HEK293 (cell line): ENCODE data around the gene FRYL.

Experiments
- CTCF ChIA-PET: fragments of 350-600 bp; formaldehyde crosslinking; extraction: SDS; loops from one replicate; lab custom pipeline; 2021; ENCODE audit warnings: antibody characterized with exemption; lab: Yijun Ruan, JAX
- POLR2A ChIA-PET: fragments of 300-600 bp; formaldehyde crosslinking; extraction: SDS; loops from one replicate; lab custom pipeline; 2020; ENCODE audit warnings: antibody characterized with exemption, inconsistent platforms; lab: Yijun Ruan, JAX
- H3K27ac ChIP-seq: fragments of 200-500 bp; sonication (Bioruptor generic); 2 replicates; pipeline ENCODE4 v1.5.1; 2014; ENCODE audit warnings: low read depth, low read length, control low read depth, inconsistent platforms; ENCODE audit errors: extremely low read depth
- H3K36me3 ChIP-seq, 2 experiments: fragments of 200-500 bp in 1 of 2; sonication (Bioruptor generic) in 1 of 2; 1 replicate in 1 of 2; 2 replicates in 1 of 2; pipeline ENCODE4 v1.5.1; 2014 to 2017; ENCODE audit warnings: inconsistent platforms in 2 of 2, low read length in 2 of 2; ENCODE audit not compliant: control insufficient read depth in 2 of 2, insufficient read depth in 1 of 2
- H3K4me1 ChIP-seq: fragments of 200-500 bp; sonication (Bioruptor generic); 2 replicates; pipeline ENCODE4 v1.5.1; 2014; ENCODE audit warnings: mild to moderate bottlenecking, low read length, inconsistent platforms; ENCODE audit not compliant: control insufficient read depth, insufficient read depth
- H3K4me3 ChIP-seq: 2 replicates; pipeline ENCODE4 v1.5.1; 2011; ENCODE audit warnings: low read depth, mild to moderate bottlenecking, control low read depth, low read length, moderate library complexity
- H3K9me3 ChIP-seq: fragments of 200-500 bp; sonication (Bioruptor generic); 2 replicates; pipeline ENCODE4 v1.5.1; 2014; ENCODE audit warnings: low read depth, low read length, inconsistent platforms; ENCODE audit not compliant: control insufficient read depth, insufficient read depth
- GFI1B ChIP-seq: fragments of 450-650 bp; formaldehyde crosslinking; IDR thresholded peaks from 2 replicates; pipeline ENCODE4 v1.5.1; 2016; ENCODE audit warnings: missing biosample characterization, missing genetic modification characterization
- GLI4 ChIP-seq: fragments of 450-650 bp; formaldehyde crosslinking; IDR thresholded peaks from 2 replicates; pipeline ENCODE4 v1.5.1; 2016; ENCODE audit warnings: missing biosample characterization, missing genetic modification characterization
- OSR2 ChIP-seq: fragments of 450-650 bp; formaldehyde crosslinking; IDR thresholded peaks from 2 replicates; pipeline ENCODE4 v1.5.1; 2016; ENCODE audit warnings: missing biosample characterization, missing genetic modification characterization
- TRIM28 ChIP-seq: IDR thresholded peaks from 2 replicates; pipeline ENCODE4 v1.6.1; 2011; ENCODE audit warnings: low read length, control low read depth, borderline replicate concordance
- WT1 ChIP-seq: fragments of 450-650 bp; formaldehyde crosslinking; IDR thresholded peaks from 2 replicates; pipeline ENCODE4 v1.5.1; 2016; ENCODE audit warnings: missing biosample characterization, missing genetic modification characterization
- ZNF133 ChIP-seq: fragments of 450-650 bp; formaldehyde crosslinking; IDR thresholded peaks from 2 replicates; pipeline ENCODE4 v1.5.1; 2016; ENCODE audit warnings: missing biosample characterization, missing genetic modification characterization
- ZNF138 ChIP-seq: fragments of 450-650 bp; formaldehyde crosslinking; IDR thresholded peaks from 2 replicates; pipeline ENCODE4 v1.5.1; 2016; ENCODE audit warnings: missing biosample characterization, missing genetic modification characterization, borderline replicate concordance
- ZNF239 ChIP-seq: fragments of 450-650 bp; formaldehyde crosslinking; IDR thresholded peaks from 2 replicates; pipeline ENCODE4 v1.5.1; 2016; ENCODE audit warnings: missing biosample characterization, missing genetic modification characterization
- ZNF433 ChIP-seq: fragments of 450-650 bp; formaldehyde crosslinking; IDR thresholded peaks from 2 replicates; pipeline ENCODE4 v1.5.1; 2016; ENCODE audit warnings: missing biosample characterization, missing genetic modification characterization, low read depth
- ZNF544 ChIP-seq: fragments of 450-650 bp; formaldehyde crosslinking; IDR thresholded peaks from 2 replicates; pipeline ENCODE4 v1.5.0; 2017; ENCODE audit warnings: missing biosample characterization, missing genetic modification characterization
- ZNF548 ChIP-seq: fragments of 450-650 bp; formaldehyde crosslinking; IDR thresholded peaks from 2 replicates; pipeline ENCODE4 v1.5.1; 2016; ENCODE audit warnings: missing biosample characterization, missing genetic modification characterization
- ZNF571 ChIP-seq: fragments of 450-650 bp; formaldehyde crosslinking; IDR thresholded peaks from 2 replicates; pipeline ENCODE4 v1.5.0; 2017; ENCODE audit warnings: missing biosample characterization, missing genetic modification characterization
- ZNF777 ChIP-seq: fragments of 450-650 bp; formaldehyde crosslinking; IDR thresholded peaks from 2 replicates; pipeline ENCODE4 v1.5.1; 2017; ENCODE audit warnings: missing biosample characterization, missing genetic modification characterization, borderline replicate concordance
- TF ChIP-seq, protein P1 (sequence below): fragments of 450-650 bp; formaldehyde crosslinking; IDR thresholded peaks from 2 replicates; pipeline ENCODE4 v1.5.1; 2016; ENCODE audit warnings: missing biosample characterization, missing genetic modification characterization
- TF ChIP-seq, protein P2 (sequence below): fragments of 450-650 bp; formaldehyde crosslinking; IDR thresholded peaks from 2 replicates; pipeline ENCODE4 v1.5.1; 2016; ENCODE audit warnings: missing biosample characterization, missing genetic modification characterization
- TF ChIP-seq, protein P3 (sequence below): fragments of 450-650 bp; formaldehyde crosslinking; IDR thresholded peaks from 2 replicates; pipeline ENCODE4 v1.5.1; 2016; ENCODE audit warnings: missing biosample characterization, missing genetic modification characterization
- TF ChIP-seq, protein P4 (sequence below): fragments of 450-650 bp; formaldehyde crosslinking; IDR thresholded peaks from 2 replicates; pipeline ENCODE4 v1.5.1; 2016; ENCODE audit warnings: missing biosample characterization, missing genetic modification characterization, low read depth
- TF ChIP-seq, protein P5 (sequence below): sonication (generic); formaldehyde crosslinking; IDR thresholded peaks from 2 replicates; pipeline ENCODE4 v1.8.1; 2022; ENCODE audit warnings: mild to moderate bottlenecking, moderate library complexity, missing genetic modification reagents

Gene FRYL

DNA sequence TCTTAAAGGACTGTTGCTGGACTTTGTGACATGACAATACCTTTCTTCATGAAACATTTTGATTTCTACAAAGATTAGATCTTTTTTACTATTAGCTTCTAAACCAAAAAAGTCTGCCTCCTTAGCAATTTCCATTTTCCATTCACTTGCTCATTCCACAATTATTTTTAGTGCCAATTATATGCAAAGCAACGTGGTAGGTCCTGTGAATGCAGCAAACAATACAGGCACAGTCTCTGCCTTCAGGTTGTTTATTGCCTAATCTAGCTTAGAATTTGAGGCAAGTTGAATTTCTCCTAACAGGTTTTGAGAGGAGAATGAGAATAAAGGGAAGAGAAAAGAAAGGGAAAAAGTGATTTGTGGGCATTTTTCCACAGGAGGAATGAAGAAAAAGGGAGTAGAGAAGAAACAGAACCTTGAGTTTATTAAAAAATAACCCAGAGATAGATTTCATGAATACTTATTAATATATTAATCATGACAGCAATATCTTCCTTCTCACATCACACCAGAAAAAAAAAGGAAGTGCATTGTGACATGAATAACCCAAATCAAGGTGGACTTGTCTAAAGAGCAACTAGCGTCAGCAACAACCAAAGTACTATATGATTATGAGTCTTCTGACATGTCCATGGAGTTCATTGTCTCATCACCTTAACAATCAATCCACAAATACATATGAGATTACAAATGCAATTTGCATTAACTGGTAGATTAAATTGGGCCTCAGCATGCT, 16.3 kb upstream of the FRYL start:
- POLR2A ChIA-PET = no interaction called here
- H3K4me3 ChIP-seq = no peak overlapping the region
- TF ChIP-seq ZNF433 (tag by site-specific recombination) = no peak
- TF ChIP-seq ZNF133 (tag by site-specific recombination) = no peak
- TF ChIP-seq, protein P1, sequence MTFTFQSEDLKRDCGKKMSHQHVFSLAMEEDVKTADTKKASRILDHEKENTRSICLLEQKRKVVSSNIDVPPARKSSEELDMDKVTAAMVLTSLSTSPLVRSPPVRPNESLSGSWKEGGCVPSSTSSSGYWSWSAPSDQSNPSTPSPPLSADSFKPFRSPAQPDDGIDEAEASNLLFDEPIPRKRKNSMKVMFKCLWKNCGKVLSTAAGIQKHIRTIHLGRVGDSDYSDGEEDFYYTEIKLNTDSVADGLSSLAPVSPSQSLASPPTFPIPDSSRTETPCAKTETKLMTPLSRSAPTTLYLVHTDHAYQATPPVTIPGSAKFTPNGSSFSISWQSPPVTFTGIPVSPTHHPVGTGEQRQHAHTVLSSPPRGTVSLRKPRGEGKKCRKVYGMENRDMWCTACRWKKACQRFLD = no peak
- TF ChIP-seq WT1 (tag by site-specific recombination) = no peak
- TF ChIP-seq GFI1B (tag by site-specific recombination) = no peak
- TF ChIP-seq ZNF544 (tag by site-specific recombination) = no peak
- TF ChIP-seq, protein P2, sequence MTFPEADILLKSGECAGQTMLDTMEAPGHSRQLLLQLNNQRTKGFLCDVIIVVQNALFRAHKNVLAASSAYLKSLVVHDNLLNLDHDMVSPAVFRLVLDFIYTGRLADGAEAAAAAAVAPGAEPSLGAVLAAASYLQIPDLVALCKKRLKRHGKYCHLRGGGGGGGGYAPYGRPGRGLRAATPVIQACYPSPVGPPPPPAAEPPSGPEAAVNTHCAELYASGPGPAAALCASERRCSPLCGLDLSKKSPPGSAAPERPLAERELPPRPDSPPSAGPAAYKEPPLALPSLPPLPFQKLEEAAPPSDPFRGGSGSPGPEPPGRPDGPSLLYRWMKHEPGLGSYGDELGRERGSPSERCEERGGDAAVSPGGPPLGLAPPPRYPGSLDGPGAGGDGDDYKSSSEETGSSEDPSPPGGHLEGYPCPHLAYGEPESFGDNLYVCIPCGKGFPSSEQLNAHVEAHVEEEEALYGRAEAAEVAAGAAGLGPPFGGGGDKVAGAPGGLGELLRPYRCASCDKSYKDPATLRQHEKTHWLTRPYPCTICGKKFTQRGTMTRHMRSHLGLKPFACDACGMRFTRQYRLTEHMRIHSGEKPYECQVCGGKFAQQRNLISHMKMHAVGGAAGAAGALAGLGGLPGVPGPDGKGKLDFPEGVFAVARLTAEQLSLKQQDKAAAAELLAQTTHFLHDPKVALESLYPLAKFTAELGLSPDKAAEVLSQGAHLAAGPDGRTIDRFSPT (tag by site-specific recombination) = no peak
- no peak for TF ChIP-seq OSR2 (tag by site-specific recombination)
- TF ChIP-seq, all 188 proteins: peak for 0
- H3K27ac ChIP-seq = no peak overlapping the region
- H3K36me3 ChIP-seq = no peaks in the 10 kb centered on the region
- H3K4me1 ChIP-seq = no peaks in the 10 kb centered on the region
- no peaks in the 10 kb centered on the region for H3K9me3 ChIP-seq
- CTCF ChIA-PET = interaction anchor here (0.7 kb wide), 1 partner anchor 15 kb away, joined by 3 read pairs; no protein-coding TSS in a partner anchor

DNA sequence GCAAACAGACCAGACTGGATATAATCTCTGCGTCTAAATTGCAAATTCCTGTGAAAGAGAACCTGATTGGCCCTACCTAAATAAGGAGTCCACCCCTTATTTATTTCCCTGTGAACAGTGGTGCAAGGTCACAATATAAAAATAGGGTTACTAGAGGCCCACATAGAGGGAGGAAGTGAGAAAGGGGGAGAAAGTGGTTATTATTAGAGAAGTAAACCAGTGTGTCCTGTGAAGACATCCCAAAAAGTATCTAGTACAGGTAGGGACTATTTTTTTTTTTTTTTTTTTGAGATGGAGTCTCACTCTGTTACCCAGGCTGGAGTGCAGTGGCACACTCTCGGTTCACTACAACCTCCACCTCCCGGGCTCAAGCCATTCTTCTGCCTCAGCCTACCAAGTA, 15.0 kb upstream of the FRYL start:
- no peaks in the 10 kb centered on the region for H3K9me3 ChIP-seq
- CTCF ChIA-PET = no interaction called here
- TF ChIP-seq, protein P1 = no peak
- TF ChIP-seq ZNF239 (tag by site-specific recombination) (no peak), GLI4 (tag by site-specific recombination) (no peak), ZNF777 (tag by site-specific recombination) (no peak), TRIM28 (no peak), ZNF548 (tag by site-specific recombination) (no peak), ZNF138 (tag by site-specific recombination) (no peak), ZNF571 (tag by site-specific recombination) (no peak)
- TF ChIP-seq, protein P2 (tag by site-specific recombination) = no peak
- TF ChIP-seq, protein P3, sequence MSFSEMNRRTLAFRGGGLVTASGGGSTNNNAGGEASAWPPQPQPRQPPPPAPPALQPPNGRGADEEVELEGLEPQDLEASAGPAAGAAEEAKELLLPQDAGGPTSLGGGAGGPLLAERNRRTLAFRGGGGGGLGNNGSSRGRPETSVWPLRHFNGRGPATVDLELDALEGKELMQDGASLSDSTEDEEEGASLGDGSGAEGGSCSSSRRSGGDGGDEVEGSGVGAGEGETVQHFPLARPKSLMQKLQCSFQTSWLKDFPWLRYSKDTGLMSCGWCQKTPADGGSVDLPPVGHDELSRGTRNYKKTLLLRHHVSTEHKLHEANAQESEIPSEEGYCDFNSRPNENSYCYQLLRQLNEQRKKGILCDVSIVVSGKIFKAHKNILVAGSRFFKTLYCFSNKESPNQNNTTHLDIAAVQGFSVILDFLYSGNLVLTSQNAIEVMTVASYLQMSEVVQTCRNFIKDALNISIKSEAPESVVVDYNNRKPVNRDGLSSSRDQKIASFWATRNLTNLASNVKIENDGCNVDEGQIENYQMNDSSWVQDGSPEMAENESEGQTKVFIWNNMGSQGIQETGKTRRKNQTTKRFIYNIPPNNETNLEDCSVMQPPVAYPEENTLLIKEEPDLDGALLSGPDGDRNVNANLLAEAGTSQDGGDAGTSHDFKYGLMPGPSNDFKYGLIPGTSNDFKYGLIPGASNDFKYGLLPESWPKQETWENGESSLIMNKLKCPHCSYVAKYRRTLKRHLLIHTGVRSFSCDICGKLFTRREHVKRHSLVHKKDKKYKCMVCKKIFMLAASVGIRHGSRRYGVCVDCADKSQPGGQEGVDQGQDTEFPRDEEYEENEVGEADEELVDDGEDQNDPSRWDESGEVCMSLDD (tag by site-specific recombination) = no peak
- TF ChIP-seq, protein P4, sequence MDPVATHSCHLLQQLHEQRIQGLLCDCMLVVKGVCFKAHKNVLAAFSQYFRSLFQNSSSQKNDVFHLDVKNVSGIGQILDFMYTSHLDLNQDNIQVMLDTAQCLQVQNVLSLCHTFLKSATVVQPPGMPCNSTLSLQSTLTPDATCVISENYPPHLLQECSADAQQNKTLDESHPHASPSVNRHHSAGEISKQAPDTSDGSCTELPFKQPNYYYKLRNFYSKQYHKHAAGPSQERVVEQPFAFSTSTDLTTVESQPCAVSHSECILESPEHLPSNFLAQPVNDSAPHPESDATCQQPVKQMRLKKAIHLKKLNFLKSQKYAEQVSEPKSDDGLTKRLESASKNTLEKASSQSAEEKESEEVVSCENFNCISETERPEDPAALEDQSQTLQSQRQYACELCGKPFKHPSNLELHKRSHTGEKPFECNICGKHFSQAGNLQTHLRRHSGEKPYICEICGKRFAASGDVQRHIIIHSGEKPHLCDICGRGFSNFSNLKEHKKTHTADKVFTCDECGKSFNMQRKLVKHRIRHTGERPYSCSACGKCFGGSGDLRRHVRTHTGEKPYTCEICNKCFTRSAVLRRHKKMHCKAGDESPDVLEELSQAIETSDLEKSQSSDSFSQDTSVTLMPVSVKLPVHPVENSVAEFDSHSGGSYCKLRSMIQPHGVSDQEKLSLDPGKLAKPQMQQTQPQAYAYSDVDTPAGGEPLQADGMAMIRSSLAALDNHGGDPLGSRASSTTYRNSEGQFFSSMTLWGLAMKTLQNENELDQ = no peak
- TF ChIP-seq, protein P5, sequence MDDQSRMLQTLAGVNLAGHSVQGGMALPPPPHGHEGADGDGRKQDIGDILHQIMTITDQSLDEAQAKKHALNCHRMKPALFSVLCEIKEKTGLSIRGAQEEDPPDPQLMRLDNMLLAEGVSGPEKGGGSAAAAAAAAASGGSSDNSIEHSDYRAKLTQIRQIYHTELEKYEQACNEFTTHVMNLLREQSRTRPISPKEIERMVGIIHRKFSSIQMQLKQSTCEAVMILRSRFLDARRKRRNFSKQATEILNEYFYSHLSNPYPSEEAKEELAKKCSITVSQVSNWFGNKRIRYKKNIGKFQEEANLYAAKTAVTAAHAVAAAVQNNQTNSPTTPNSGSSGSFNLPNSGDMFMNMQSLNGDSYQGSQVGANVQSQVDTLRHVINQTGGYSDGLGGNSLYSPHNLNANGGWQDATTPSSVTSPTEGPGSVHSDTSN (CRISPR knock-in tag) = no peak

More for the DNA sequence above, 15.0 kb upstream of the FRYL start:
- Histone ChIP-seq H3K27ac (no peak overlapping the region), H3K36me3 (no peaks in the 10 kb centered on the region), H3K4me3 (no peak overlapping the region), H3K4me1 (no peaks in the 10 kb centered on the region)
- POLR2A ChIA-PET = no interaction called here
